HG02610 (cell line): ENCODE data around the gene SCYL1.

ENCODE experiments used
- ATAC-seq: cut with Tn5 transposase; IDR thresholded peaks from one replicate; pipeline ENCODE4 v1.9.1; 2021; ENCODE audit warnings: mild to moderate bottlenecking, moderate library complexity; ENCODE audit not compliant: unreplicated experiment

SCYL1 gene

DNA sequence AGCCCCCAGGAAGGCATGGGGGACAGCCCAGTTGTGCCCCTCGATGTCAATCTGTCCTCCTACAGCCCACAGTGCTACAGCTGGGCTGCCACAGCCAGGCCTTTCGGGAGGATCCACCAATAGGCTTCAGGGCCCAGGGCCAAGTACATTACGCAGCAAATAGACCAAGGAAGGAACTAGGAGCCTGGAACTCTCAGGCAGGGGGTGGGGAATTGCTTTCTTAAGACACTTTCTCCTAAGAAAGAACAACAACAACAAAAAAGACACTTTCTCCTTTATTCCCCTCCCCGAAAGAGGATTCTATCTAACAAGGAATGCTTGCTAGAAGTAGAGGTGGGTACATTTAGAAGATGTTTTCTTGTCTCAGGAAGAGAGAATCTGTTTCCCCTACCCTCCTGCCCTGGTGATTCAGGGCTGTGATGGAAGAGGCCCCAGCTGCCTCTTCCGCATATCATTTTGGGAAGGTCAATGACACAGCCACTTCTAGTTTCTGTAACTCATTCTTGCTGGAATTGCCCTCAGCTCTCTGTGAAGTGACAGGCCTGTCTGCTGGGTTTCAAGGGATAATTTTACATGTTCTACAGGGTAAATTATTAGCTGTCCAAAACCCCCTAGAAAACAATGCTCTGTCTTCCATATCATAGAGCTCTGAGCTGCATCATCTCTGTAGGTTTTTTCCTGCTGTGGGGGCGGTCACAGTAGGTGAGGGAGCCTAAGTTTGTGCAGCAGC lies 32.1 kb upstream of the SCYL1 start:
- peak; percentile 32 for ATAC-seq

- ATAC-seq, result no peak
Observed at GRCh38 chr11:65493367-65494176, 31.3 kb upstream of the SCYL1 start.

DNA sequence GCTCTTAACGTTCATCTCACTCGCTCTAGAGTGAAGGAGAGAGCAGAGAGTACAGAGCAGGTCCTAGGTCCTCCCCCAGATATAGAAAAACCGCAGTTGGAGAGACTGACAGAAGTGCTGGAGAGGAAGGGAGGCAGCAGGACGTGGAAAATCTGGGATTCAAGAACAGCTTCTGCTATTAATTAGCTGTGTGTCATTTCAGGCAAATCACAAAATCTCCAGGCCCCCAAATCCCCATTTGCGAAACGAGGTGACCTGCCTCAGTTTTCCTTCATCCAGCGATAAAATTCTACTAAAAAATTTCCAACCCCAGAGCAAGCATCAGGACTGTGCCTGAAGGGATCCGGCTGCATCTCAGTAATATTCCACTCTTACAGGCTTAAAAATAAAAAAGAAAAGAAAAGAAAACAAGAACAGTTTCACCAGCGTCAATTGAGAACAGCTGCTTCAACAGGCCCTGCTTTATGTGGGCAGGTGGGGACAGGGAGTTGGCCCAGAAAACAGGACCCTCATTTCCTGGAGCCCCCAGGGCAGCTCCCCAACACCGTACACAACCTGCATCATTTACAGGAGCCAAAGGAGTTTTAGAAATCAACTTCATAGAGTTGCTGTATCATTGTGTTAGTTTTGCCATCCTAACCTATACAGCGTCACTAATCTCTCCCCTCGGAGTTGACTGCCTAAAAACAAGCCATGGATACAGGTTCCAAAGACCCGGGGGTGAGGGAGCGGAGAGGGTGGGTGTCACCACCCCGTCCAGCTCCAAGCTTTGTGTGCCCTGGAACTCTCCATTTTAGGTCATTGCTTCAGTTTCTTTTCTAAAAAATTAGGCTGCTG lies 28.4 kb upstream of the SCYL1 start:
- ATAC-seq, result no peak

DNA sequence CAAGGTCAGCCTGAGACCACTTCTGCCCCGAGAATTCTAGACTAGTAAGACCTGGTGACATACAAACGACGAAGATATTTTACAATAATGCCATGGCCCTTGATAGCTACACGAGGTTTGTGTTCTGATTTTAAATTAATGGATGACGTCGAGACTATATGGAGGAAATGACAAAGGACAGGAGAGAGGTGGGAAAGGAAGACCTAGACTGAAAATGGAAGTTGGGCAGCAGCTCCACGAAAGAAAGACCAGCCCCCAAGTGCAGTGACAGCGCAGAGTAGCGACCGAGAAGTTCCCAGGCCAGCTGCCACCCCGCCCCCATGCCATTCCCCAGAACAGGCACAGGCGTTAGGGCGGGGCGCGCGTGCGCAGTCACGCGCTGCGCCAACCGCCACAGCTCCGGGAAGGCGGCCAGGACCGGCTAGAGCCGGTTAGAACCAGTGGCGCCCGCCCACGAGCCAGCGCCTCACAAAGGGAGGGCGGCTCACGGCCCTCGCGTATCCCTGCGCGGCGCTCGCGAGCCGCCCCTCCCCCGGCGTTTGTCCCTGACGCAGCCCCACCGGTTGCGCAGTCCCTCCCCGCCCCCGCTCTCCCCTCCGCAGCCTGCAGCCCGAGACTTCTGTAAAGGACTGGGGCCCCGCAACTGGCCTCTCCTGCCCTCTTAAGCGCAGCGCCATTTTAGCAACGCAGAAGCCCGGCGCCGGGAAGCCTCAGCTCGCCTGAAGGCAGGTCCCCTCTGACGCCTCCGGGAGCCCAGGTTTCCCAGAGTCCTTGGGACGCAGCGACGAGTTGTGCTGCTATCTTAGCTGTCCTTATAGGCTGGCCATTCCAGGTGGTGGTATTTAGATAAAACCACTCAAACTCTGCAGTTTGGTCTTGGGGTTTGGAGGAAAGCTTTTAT lies 27.5 kb upstream of the SCYL1 start:
- ATAC-seq, result peak; percentile 61

- ATAC-seq, result no peak
Observed at GRCh38 chr11:65498042-65498726, 26.7 kb upstream of the SCYL1 start.

DNA sequence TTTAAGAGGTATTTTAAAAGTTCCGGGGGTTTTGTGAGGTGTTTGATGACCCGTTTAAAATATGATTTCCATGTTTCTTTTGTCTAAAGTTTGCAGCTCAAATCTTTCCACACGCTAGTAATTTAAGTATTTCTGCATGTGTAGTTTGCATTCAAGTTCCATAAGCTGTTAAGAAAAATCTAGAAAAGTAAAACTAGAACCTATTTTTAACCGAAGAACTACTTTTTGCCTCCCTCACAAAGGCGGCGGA lies 26.2 kb upstream of the SCYL1 start:
- no peak for ATAC-seq

GRCh38 chr11:65498977-65499712 lies 25.7 kb upstream of the SCYL1 start, which contains the start of gene MALAT1:
MALAT1 (plus strand) TSS chr11:65499045.
- no peak for ATAC-seq

- no peak for ATAC-seq
Observed at GRCh38 chr11:65499713-65500386, 25.0 kb upstream of the SCYL1 start.

DNA sequence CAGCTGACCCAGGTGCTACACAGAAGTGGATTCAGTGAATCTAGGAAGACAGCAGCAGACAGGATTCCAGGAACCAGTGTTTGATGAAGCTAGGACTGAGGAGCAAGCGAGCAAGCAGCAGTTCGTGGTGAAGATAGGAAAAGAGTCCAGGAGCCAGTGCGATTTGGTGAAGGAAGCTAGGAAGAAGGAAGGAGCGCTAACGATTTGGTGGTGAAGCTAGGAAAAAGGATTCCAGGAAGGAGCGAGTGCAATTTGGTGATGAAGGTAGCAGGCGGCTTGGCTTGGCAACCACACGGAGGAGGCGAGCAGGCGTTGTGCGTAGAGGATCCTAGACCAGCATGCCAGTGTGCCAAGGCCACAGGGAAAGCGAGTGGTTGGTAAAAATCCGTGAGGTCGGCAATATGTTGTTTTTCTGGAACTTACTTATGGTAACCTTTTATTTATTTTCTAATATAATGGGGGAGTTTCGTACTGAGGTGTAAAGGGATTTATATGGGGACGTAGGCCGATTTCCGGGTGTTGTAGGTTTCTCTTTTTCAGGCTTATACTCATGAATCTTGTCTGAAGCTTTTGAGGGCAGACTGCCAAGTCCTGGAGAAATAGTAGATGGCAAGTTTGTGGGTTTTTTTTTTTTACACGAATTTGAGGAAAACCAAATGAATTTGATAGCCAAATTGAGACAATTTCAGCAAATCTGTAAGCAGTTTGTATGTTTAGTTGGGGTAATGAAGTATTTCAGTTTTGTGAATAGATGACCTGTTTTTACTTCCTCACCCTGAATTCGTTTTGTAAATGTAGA lies 24.3 kb upstream of the SCYL1 start:
- no peak for ATAC-seq

DNA sequence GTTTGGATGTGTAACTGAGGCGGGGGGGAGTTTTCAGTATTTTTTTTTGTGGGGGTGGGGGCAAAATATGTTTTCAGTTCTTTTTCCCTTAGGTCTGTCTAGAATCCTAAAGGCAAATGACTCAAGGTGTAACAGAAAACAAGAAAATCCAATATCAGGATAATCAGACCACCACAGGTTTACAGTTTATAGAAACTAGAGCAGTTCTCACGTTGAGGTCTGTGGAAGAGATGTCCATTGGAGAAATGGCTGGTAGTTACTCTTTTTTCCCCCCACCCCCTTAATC lies 23.8 kb upstream of the SCYL1 start:
- no peak for ATAC-seq

- no peak for ATAC-seq
Observed at GRCh38 chr11:65501472-65502273, 23.2 kb upstream of the SCYL1 start.

- no peak for ATAC-seq
Observed at GRCh38 chr11:65502274-65502554, 22.7 kb upstream of the SCYL1 start.

- ATAC-seq, result no peak
Observed at GRCh38 chr11:65502555-65503367, 22.1 kb upstream of the SCYL1 start.

GRCh38 chr11:65503368-65503948 lies 21.4 kb upstream of the SCYL1 start:
- ATAC-seq, result no peak

DNA sequence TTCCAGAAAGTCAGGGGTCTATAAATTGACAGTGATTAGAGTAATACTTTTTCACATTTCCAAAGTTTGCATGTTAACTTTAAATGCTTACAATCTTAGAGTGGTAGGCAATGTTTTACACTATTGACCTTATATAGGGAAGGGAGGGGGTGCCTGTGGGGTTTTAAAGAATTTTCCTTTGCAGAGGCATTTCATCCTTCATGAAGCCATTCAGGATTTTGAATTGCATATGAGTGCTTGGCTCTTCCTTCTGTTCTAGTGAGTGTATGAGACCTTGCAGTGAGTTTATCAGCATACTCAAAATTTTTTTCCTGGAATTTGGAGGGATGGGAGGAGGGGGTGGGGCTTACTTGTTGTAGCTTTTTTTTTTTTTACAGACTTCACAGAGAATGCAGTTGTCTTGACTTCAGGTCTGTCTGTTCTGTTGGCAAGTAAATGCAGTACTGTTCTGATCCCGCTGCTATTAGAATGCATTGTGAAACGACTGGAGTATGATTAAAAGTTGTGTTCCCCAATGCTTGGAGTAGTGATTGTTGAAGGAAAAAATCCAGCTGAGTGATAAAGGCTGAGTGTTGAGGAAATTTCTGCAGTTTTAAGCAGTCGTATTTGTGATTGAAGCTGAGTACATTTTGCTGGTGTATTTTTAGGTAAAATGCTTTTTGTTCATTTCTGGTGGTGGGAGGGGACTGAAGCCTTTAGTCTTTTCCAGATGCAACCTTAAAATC lies 20.8 kb upstream of the SCYL1 start:
- no peak for ATAC-seq
